WI38 (cell line): Measurements from ENCODE around the gene CCDC70.
"Not testable (repeated sequence)": the region's sequence is repeated elsewhere in the genome, so short reads cannot be mapped to it uniquely, and the experiment has no call there.

Experiments used
- H3K4me3 ChIP-seq: 2 replicates; pipeline ENCODE4 v1.5.1; 2011; ENCODE audit warnings: low read depth, mild to moderate bottlenecking, control low read depth, low read length
- CTCF ChIP-seq: IDR thresholded peaks from 2 replicates; pipeline ENCODE4 v1.5.1; 2012; ENCODE audit warnings: low read depth, mild to moderate bottlenecking, control low read depth, low read length

CCDC70 gene

GRCh38 chr13:51818781-51819511 is 42.8 kb upstream of the CCDC70 start:
- no peak overlapping the region for H3K4me3 ChIP-seq
- TF ChIP-seq CTCF, result no peak

- no peak for TF ChIP-seq CTCF
- no peak overlapping the region for H3K4me3 ChIP-seq
Measured at GRCh38 chr13:51819544-51819943, 42.2 kb upstream of the CCDC70 start.

GRCh38 chr13:51820016-51820597 is 41.7 kb upstream of the CCDC70 start:
- H3K4me3 ChIP-seq, result no peak overlapping the region
- no peak for TF ChIP-seq CTCF

GRCh38 chr13:51821606-51822005 is 40.2 kb upstream of the CCDC70 start:
- no peak for TF ChIP-seq CTCF
- no peak overlapping the region for H3K4me3 ChIP-seq

- H3K4me3 ChIP-seq, result no peak overlapping the region
- no peak for TF ChIP-seq CTCF
Measured at GRCh38 chr13:51822106-51822815, 39.5 kb upstream of the CCDC70 start.

- TF ChIP-seq CTCF, result no peak
Measured at GRCh38 chr13:51823359-51823758, 38.4 kb upstream of the CCDC70 start.

GRCh38 chr13:51823863-51824262 is 37.9 kb upstream of the CCDC70 start:
- H3K4me3 ChIP-seq, result no peak overlapping the region
- TF ChIP-seq CTCF, result no peak

More at GRCh38 chr13:51823359-51823758, 38.4 kb upstream of the CCDC70 start:
- H3K4me3 ChIP-seq, result no peak overlapping the region

GRCh38 chr13:51824712-51825111 is 37.1 kb upstream of the CCDC70 start:
- not testable (repeated sequence) for H3K4me3 ChIP-seq
